K562 (cell line): ENCODE results near the gene STEAP2.

Experiments used
- CHD1 ChIP-seq: fragments of 200-600 bp; sonication (generic); IDR thresholded peaks from one replicate; pipeline ENCODE4 v1.6.1; 2012; ENCODE audit warnings: mild to moderate bottlenecking, moderate library complexity, low read length, inconsistent platforms
- HNRNPK ChIP-seq: fragments of 200-400 bp; formaldehyde crosslinking; IDR thresholded peaks from one replicate; pipeline ENCODE4 v1.6.1; 2018; ENCODE audit warnings: mild to moderate bottlenecking, low read depth, low read length; ENCODE audit not compliant: poor library complexity, severe bottlenecking
- PYGO2 ChIP-seq: fragments of 450-650 bp; IDR thresholded peaks from 2 replicates; pipeline ENCODE4 v1.6.1; 2016; ENCODE audit warnings: mild to moderate bottlenecking, missing genetic modification characterization, moderate library complexity, missing compliant biosample characterization
- RNF2 ChIP-seq: sonication (generic); IDR thresholded peaks from 2 replicates; pipeline ENCODE4 v1.6.1; 2016
- ZBTB26 ChIP-seq: fragments of 450-650 bp; formaldehyde crosslinking; IDR thresholded peaks from 2 replicates; pipeline ENCODE4 v1.4.0; 2022; ENCODE audit warnings: missing genetic modification characterization
- ZFX ChIP-seq: sonication (generic); formaldehyde crosslinking; IDR thresholded peaks from 2 replicates; pipeline ENCODE4 v1.8.0; 2022; ENCODE audit warnings: mild to moderate bottlenecking, missing genetic modification reagents, moderate library complexity
- ZNF518B ChIP-seq: fragments of 250-450 bp; sonication (Bioruptor Pico); IDR thresholded peaks from 2 replicates; pipeline ENCODE4 v1.5.0; 2021; ENCODE audit warnings: mild to moderate bottlenecking, moderate library complexity

- TF ChIP-seq PYGO2 (tag) (no peak), ZFX (CRISPR knock-in tag) (no peak), ZBTB26 (no peak), HNRNPK (no peak), ZNF518B (CRISPR knock-in tag) (no peak), RNF2 (no peak), CHD1 (no peak)
Observed at GRCh38 chr7:90175667-90176066, 35.9 kb upstream of the STEAP2 start.
